CD4-positive, alpha-beta T cell (primary cell): Measurements from ENCODE around the gene MPDZ. TPM values are rescaled to one million over a fixed set of nuclear protein-coding genes. Genes with fewer than 3 reads are reported as not detected.

Experiments
- ATAC-seq: fragments of 200-7000 bp; cut with Tn5 transposase; one replicate; pipeline ENCODE4 v1.10.0; 2022; ENCODE audit warnings: mild to moderate bottlenecking; ENCODE audit not compliant: poor library complexity
- CTCF ChIA-PET: fragments of 350-600 bp; sonication (Branson Sonifier 250); formaldehyde crosslinking; loops from one replicate; lab custom pipeline; 2021; ENCODE audit warnings: antibody characterized with exemption, inconsistent platforms; lab: Charles Lee
- POLR2A ChIA-PET: fragments of 350-600 bp; sonication (Branson Sonifier 250); formaldehyde crosslinking; loops from one replicate; lab custom pipeline; 2021; ENCODE audit warnings: antibody characterized with exemption, inconsistent platforms; lab: Charles Lee
- DNase-seq, 14 experiments: peaks; one replicate each; pipeline ENCODE4 v3.0.0-alpha.2; 2013 to 2020; ENCODE audit warnings: mixed read lengths in 2 of 14
- H3K27ac ChIP-seq, 2 donors: one replicate each; pipeline versions ENCODE4 v1.5.1 to v1.7.0; 2013; ENCODE audit warnings: low read length in 2 of 2, low read depth in 1 of 2, mild to moderate bottlenecking in 1 of 2
- H3K27me3 ChIP-seq, 2 experiments: 1 replicate in 1 of 2; 2 replicates in 1 of 2; pipeline versions ENCODE4 v1.6.1 to v1.7.0; 2013; ENCODE audit warnings: low read length in 2 of 2, control low read depth in 1 of 2, mild to moderate bottlenecking in 1 of 2, moderate library complexity in 1 of 2; ENCODE audit not compliant: insufficient read depth in 2 of 2, control insufficient read depth in 1 of 2
- H3K36me3 ChIP-seq: one replicate; pipeline ENCODE4 v1.6.1; 2013; ENCODE audit warnings: low read length, control low read depth; ENCODE audit not compliant: insufficient read depth
- H3K4me1 ChIP-seq: one replicate; pipeline ENCODE4 v1.6.1; 2013; ENCODE audit warnings: low read length, control low read depth; ENCODE audit not compliant: insufficient read depth
- H3K4me3 ChIP-seq: one replicate; pipeline ENCODE4 v1.5.1; 2013; ENCODE audit warnings: mild to moderate bottlenecking, low read length, moderate library complexity
- H3K9me3 ChIP-seq, 2 experiments: 1 replicate in 1 of 2; 2 replicates in 1 of 2; pipeline versions ENCODE4 v1.6.1 to v1.7.0; 2013; ENCODE audit warnings: low read length in 2 of 2, mild to moderate bottlenecking in 2 of 2, control low read depth in 1 of 2, moderate library complexity in 1 of 2; ENCODE audit not compliant: control insufficient read depth in 1 of 2, insufficient read depth in 1 of 2
- H3K27ac Mint-ChIP-seq: one replicate; pipeline ENCODE4 v1.8.0; 2020; ENCODE audit warnings: mixed read lengths
- H3K27me3 Mint-ChIP-seq: one replicate; pipeline ENCODE4 v1.8.0; 2021; ENCODE audit warnings: mixed read lengths
- H3K36me3 Mint-ChIP-seq: one replicate; pipeline ENCODE4 v1.8.0; 2021; ENCODE audit warnings: low read depth, mixed read lengths
- H3K4me1 Mint-ChIP-seq: one replicate; pipeline ENCODE4 v1.8.0; 2021; ENCODE audit warnings: low read depth, mixed read lengths
- H3K4me3 Mint-ChIP-seq: one replicate; pipeline ENCODE4 v1.8.0; 2020; ENCODE audit warnings: mild to moderate bottlenecking, mixed read lengths
- H3K9me3 Mint-ChIP-seq: one replicate; pipeline ENCODE4 v1.8.0; 2020; ENCODE audit warnings: mixed read lengths
- intact Hi-C, 2 experiments: fragments of 100-400 bp; cut with DNase I in 1 of 2; cut with micrococcal nuclease in 1 of 2; formaldehyde crosslinking; loops; one replicate each; pipeline versions ENCODE4 v1.15.1 to v1.9.0; 2023 to 2025; cut with DNase I, micrococcal nuclease
- total RNA-seq, 174 experiments: library from RNA in 2 of 174; stranded (reverse) in 2 of 174; gene quantifications; one replicate each; pipeline ENCODE4 v1.2.3 and lab custom pipeline; 2021 to 2026
- TF ChIP-seq, protein P1 (sequence below): fragments of 200-600 bp; IDR thresholded peaks from one replicate; pipeline ENCODE4 v1.8.0; 2022; ENCODE audit warnings: antibody characterized with exemption, mild to moderate bottlenecking

The MPDZ gene
- total RNA-seq, 2 experiments from 2014 or later, result not detected

DNA sequence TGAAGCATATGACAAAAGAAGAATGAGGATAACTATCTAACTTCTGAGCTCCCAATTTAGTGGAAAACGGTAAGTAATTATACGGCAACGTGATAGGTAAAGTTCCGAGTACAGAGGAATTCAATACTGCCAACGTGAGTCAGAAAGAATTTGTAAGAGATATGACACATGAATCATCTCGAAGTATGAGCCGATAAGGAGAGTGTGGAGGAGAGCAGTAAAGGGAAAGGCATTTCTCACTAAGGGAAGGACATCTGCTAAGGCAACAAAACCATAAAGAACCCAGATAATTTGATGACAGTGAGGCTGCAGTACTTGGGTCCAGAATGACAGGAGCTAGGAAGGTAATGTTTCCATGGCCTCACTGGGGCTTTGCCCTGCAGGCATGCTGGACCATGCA, 11.0 kb downstream of the MPDZ start:
- H3K27me3 ChIP-seq, result no peaks in the 10 kb centered on the region
- no peak overlapping the region for H3K27ac ChIP-seq
- H3K4me3 Mint-ChIP-seq, result no peak overlapping the region
- no peaks in the 10 kb centered on the region for H3K36me3 Mint-ChIP-seq
- CTCF ChIA-PET, result no interaction called here
- H3K4me1 ChIP-seq, result no peaks in the 10 kb centered on the region
- H3K27me3 Mint-ChIP-seq, result no peaks in the 10 kb centered on the region
- H3K4me3 ChIP-seq, result no peak overlapping the region
- intact Hi-C loops, result no loop called here
- H3K4me1 Mint-ChIP-seq, result no peaks in the 10 kb centered on the region
- TF ChIP-seq, protein P1, sequence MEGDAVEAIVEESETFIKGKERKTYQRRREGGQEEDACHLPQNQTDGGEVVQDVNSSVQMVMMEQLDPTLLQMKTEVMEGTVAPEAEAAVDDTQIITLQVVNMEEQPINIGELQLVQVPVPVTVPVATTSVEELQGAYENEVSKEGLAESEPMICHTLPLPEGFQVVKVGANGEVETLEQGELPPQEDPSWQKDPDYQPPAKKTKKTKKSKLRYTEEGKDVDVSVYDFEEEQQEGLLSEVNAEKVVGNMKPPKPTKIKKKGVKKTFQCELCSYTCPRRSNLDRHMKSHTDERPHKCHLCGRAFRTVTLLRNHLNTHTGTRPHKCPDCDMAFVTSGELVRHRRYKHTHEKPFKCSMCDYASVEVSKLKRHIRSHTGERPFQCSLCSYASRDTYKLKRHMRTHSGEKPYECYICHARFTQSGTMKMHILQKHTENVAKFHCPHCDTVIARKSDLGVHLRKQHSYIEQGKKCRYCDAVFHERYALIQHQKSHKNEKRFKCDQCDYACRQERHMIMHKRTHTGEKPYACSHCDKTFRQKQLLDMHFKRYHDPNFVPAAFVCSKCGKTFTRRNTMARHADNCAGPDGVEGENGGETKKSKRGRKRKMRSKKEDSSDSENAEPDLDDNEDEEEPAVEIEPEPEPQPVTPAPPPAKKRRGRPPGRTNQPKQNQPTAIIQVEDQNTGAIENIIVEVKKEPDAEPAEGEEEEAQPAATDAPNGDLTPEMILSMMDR, result no peak
- POLR2A ChIA-PET, result no interaction called here
- no peak for ATAC-seq
- DNase-seq, result no peak
- H3K27ac Mint-ChIP-seq, result no peak overlapping the region
- H3K36me3 ChIP-seq, result no peaks in the 10 kb centered on the region
- H3K9me3 ChIP-seq, result peaks cover 0 to 8% of the 10 kb centered on the region in 2 experiments
- H3K9me3 Mint-ChIP-seq, result peaks cover 9% of the 10 kb centered on the region

DNA sequence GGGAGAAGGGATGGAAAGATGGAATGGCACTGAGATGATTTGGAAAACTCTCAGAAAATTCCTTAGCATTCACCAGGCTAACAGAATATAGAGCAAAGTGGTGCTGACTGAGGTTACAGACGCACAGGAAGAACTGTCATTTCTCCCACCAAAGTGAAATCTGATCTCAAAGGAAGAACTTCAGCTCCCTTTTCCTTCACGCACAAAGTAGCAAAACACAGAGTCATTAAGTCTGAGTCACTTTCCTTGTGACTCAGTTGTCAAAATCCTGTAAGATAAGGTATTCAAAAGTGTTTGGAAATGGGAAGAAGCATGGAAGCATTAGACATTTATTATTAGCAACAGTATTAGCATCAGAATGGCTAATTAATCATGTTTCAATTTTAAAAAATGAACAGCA, 11.7 kb downstream of the MPDZ start:
- Histone ChIP-seq H3K4me1 (no peaks in the 10 kb centered on the region), H3K27me3 (no peaks in the 10 kb centered on the region), H3K27ac (no peak overlapping the region), H3K4me3 (no peak overlapping the region), H3K9me3 (peaks cover 0 to 8% of the 10 kb centered on the region in 2 experiments), H3K36me3 (no peaks in the 10 kb centered on the region)
- Mint-ChIP-seq H3K4me3 (no peak overlapping the region), H3K27ac (no peak overlapping the region), H3K9me3 (peaks cover 9% of the 10 kb centered on the region), H3K27me3 (no peaks in the 10 kb centered on the region), H3K36me3 (no peaks in the 10 kb centered on the region), H3K4me1 (no peaks in the 10 kb centered on the region)
- ChIA-PET CTCF (no interaction called here), POLR2A (no interaction called here)
- no peak for DNase-seq
- intact Hi-C loops, result no loop called here
- ATAC-seq, result no peak
- TF ChIP-seq, protein P1, result no peak

DNA sequence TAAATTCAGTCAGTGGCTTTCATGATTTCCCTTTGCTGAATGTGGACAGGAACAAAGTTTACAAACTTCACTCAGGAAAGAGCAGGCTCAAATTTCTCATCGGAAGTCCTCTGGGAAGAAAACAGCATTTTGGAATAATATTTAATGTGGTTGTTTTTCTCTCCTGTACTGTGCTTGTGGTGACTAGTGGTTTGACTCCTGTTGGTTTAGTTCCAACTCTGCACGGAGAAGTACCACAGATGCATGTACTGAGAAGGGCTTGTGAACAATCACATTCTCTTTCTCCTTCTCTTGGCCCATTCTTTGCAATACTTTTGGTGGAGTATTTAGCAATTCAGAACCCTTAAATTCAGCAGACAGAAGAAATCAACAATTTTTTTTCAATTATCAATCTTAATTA, 13.3 kb downstream of the MPDZ start:
- intact Hi-C loops, result no loop called here
- ATAC-seq, result no peak
- POLR2A ChIA-PET, result no interaction called here

More for the DNA sequence above, 13.3 kb downstream of the MPDZ start:
- no peak overlapping the region for H3K4me3 ChIP-seq
- TF ChIP-seq, protein P1, result no peak
- Mint-ChIP-seq H3K27ac (no peak overlapping the region), H3K9me3 (peaks cover 7% of the 10 kb centered on the region), H3K27me3 (no peaks in the 10 kb centered on the region), H3K4me1 (no peaks in the 10 kb centered on the region), H3K4me3 (no peak overlapping the region), H3K36me3 (no peaks in the 10 kb centered on the region)
- DNase-seq, result no peak
- H3K27me3 ChIP-seq, result no peaks in the 10 kb centered on the region
- no peaks in the 10 kb centered on the region for H3K36me3 ChIP-seq
- CTCF ChIA-PET, result no interaction called here
- no peak overlapping the region for H3K27ac ChIP-seq
- no peaks in the 10 kb centered on the region for H3K4me1 ChIP-seq
- peaks cover 0 to 5% of the 10 kb centered on the region in 2 experiments for H3K9me3 ChIP-seq
